ENCODE data around the gene FOXK2. TPM values are rescaled to one million over a fixed set of nuclear protein-coding genes. Genes with fewer than 3 reads are reported as not detected.
A peak's percentile ranks its signal among the peaks of the same experiment; 100 is the strongest.

Gene FOXK2
- total RNA-seq, 1 donor, result 29.3 TPM

GRCh38 chr17:82602487-82602886 is 83.0 kb downstream of the FOXK2 start:
- peaks cover 66% of the 10 kb centered on the region for H3K36me3 ChIP-seq (ENCODE audit: insufficient read depth, low read length)
- no peaks in the 10 kb centered on the region for H3K9me3 ChIP-seq (ENCODE audit: low read depth, low read length)
- H4K20me1 ChIP-seq (ENCODE audit: insufficient read depth, low read length), result peaks cover 4% of the 10 kb centered on the region
- H3K4me1 ChIP-seq (ENCODE audit: insufficient read depth, low read length), result peaks cover 10% of the 10 kb centered on the region
- no peaks in the 10 kb centered on the region for H3K27me3 ChIP-seq (ENCODE audit: insufficient read depth, low read length)
- peaks cover 44% of the 10 kb centered on the region for H3K79me2 ChIP-seq (ENCODE audit: insufficient read depth, low read length)
- H3K4me3 ChIP-seq (ENCODE audit: insufficient read depth, low read length), result no peak overlapping the region
- H3K4me2 ChIP-seq (ENCODE audit: insufficient read depth, low read length), result no peak overlapping the region
- H2AFZ ChIP-seq (ENCODE audit: low read length), result no peak overlapping the region
- H3K27ac ChIP-seq (ENCODE audit: low read depth, low read length), result no peak overlapping the region
- TF ChIP-seq CTCF (IDR thresholded peaks at IDR 0.05; ENCODE audit: extremely low read depth, low read depth, low read length), result no peak
- no peak for DNase-seq (ENCODE audit: insufficient read length, low spot score, missing footprints)

- H3K4me2 ChIP-seq (ENCODE audit: insufficient read depth, low read length), result no peak overlapping the region
- DNase-seq (ENCODE audit: insufficient read length, low spot score, missing footprints), result no peak
- no peak overlapping the region for H3K4me3 ChIP-seq (ENCODE audit: insufficient read depth, low read length)
- H3K9me3 ChIP-seq (ENCODE audit: low read depth, low read length), result no peaks in the 10 kb centered on the region
- peaks cover 71% of the 10 kb centered on the region for H3K36me3 ChIP-seq (ENCODE audit: insufficient read depth, low read length)
- H3K79me2 ChIP-seq (ENCODE audit: insufficient read depth, low read length), result peaks cover 42% of the 10 kb centered on the region
- peaks cover 7% of the 10 kb centered on the region for H3K4me1 ChIP-seq (ENCODE audit: insufficient read depth, low read length)
- H3K27ac ChIP-seq (ENCODE audit: low read depth, low read length), result no peak overlapping the region
- H3K27me3 ChIP-seq (ENCODE audit: insufficient read depth, low read length), result no peaks in the 10 kb centered on the region
- H4K20me1 ChIP-seq (ENCODE audit: insufficient read depth, low read length), result peaks cover 4% of the 10 kb centered on the region
- no peak for TF ChIP-seq CTCF (IDR thresholded peaks at IDR 0.05; ENCODE audit: extremely low read depth, low read depth, low read length)
- no peak overlapping the region for H2AFZ ChIP-seq (ENCODE audit: low read length)
These were observed 83.6 kb downstream of the FOXK2 start for GRCh38 chr17:82602986-82603710.

GRCh38 chr17:82603981-82604448 is 84.5 kb downstream of the FOXK2 start:
- Histone ChIP-seq H3K36me3 (ENCODE audit: insufficient read depth, low read length) (peaks cover 71% of the 10 kb centered on the region), H3K4me1 (ENCODE audit: insufficient read depth, low read length) (no peaks in the 10 kb centered on the region), H4K20me1 (ENCODE audit: insufficient read depth, low read length) (peaks cover 4% of the 10 kb centered on the region), H3K4me3 (ENCODE audit: insufficient read depth, low read length) (no peak overlapping the region), H3K4me2 (ENCODE audit: insufficient read depth, low read length) (no peak overlapping the region), H3K27me3 (ENCODE audit: insufficient read depth, low read length) (no peaks in the 10 kb centered on the region), H2AFZ (ENCODE audit: low read length) (no peak overlapping the region), H3K27ac (ENCODE audit: low read depth, low read length) (no peak overlapping the region), H3K9me3 (ENCODE audit: low read depth, low read length) (no peaks in the 10 kb centered on the region), H3K79me2 (ENCODE audit: insufficient read depth, low read length) (peaks cover 42% of the 10 kb centered on the region)
- DNase-seq (ENCODE audit: insufficient read length, low spot score, missing footprints), result peak; percentile 75
- TF ChIP-seq CTCF (IDR thresholded peaks at IDR 0.05; ENCODE audit: extremely low read depth, low read depth, low read length), result no peak

GRCh38 chr17:82604532-82604931 is 85.0 kb downstream of the FOXK2 start:
- Histone ChIP-seq H3K27me3 (ENCODE audit: insufficient read depth, low read length) (no peaks in the 10 kb centered on the region), H3K4me3 (ENCODE audit: insufficient read depth, low read length) (no peak overlapping the region), H4K20me1 (ENCODE audit: insufficient read depth, low read length) (peaks cover 4% of the 10 kb centered on the region), H3K27ac (ENCODE audit: low read depth, low read length) (no peak overlapping the region), H2AFZ (ENCODE audit: low read length) (no peak overlapping the region), H3K4me2 (ENCODE audit: insufficient read depth, low read length) (no peak overlapping the region), H3K9me3 (ENCODE audit: low read depth, low read length) (no peaks in the 10 kb centered on the region), H3K79me2 (ENCODE audit: insufficient read depth, low read length) (peaks cover 38% of the 10 kb centered on the region), H3K4me1 (ENCODE audit: insufficient read depth, low read length) (no peaks in the 10 kb centered on the region), H3K36me3 (ENCODE audit: insufficient read depth, low read length) (peaks cover 68% of the 10 kb centered on the region)
- no peak for TF ChIP-seq CTCF (IDR thresholded peaks at IDR 0.05; ENCODE audit: extremely low read depth, low read depth, low read length)
- no peak for DNase-seq (ENCODE audit: insufficient read length, low spot score, missing footprints)

All from osteoblast (primary cell).